ENCODE results near the gene RXRA.
A peak's percentile ranks its signal among the peaks of the same experiment; 100 is the strongest.

RXRA gene

DNA sequence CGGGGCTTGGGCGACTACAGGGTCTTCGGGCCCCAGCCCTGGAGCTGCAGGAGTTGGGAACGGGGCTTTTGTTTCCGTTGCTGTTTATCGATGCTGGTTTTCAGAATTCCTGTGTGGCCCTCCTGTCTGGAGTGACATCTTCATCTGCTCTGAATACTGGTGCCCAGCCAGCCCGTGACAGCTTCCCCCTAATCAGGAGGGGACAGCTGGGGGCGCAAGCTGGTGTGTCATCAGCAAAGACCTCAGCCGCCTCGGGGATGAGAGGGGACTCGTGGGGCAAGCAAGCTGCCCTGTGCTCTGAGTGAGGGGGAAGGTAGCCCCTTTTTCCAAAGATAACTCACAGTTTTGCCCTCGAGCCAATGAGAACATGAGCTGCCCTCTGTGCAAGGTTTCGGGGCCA, 110.7 kb downstream of the RXRA start:
- no peak for DNase-seq

DNA sequence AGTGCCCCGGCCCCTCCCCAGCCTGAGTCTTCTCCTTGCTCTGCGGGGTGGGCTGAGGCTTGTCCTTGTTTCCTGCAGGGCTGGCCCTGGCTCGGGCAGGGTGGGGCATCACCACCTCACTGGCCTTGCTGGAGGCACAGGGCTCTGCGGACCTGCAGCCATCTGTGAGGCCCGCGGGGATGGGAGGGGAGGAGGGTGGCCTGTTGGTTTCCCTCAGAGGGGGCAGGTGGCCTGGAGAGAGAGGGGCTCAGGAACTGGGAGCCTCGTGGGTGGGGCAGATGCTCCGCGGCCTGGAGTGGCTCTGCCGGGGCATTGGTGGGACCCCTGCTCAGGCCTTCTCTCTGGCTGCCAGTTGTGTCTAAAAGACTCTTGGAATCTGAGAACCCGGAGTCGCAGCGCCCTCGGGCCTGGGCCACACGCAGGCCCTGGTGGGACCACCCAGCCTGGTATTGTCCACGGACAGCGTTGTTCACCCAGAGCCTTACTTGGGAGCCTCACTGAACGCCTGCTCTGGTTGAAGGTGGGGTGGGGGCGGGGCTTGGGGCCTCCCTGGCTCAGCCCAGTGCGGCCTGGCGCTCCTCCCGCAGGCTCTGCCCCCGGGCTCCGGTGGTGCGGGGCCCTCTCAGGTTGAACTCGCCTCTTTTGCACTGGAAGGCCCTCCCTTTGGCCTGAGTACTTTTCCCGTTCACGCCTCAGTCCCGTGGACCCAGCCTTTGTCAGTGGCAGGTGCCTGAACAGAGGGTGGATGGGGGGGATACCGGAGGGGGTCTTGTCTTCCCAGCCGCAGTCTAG, 111.3 kb downstream of the RXRA start:
- no peak for DNase-seq

- no peak for DNase-seq
Observed at GRCh38 chr9:134438195-134438788, 112.0 kb downstream of the RXRA start.

DNA sequence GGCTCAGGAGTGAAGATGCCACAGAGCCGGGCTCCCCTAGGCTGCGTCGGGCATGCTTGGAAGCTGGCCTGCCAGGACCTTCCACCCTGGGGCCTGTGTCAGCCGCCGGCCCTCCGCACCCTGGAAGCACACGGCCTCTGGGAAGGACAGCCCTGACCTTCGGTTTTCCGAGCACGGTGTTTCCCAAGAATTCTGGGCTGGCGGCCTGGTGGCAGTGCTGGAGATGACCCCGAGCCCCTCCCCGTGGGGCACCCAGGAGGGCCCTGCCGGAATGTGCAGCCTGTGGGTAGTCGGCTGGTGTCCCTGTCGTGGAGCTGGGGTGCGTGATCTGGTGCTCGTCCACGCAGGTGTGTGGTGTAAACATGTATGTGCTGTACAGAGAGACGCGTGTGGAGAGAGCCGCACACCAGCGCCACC, 113.1 kb downstream of the RXRA start:
- no peak for DNase-seq

DNA sequence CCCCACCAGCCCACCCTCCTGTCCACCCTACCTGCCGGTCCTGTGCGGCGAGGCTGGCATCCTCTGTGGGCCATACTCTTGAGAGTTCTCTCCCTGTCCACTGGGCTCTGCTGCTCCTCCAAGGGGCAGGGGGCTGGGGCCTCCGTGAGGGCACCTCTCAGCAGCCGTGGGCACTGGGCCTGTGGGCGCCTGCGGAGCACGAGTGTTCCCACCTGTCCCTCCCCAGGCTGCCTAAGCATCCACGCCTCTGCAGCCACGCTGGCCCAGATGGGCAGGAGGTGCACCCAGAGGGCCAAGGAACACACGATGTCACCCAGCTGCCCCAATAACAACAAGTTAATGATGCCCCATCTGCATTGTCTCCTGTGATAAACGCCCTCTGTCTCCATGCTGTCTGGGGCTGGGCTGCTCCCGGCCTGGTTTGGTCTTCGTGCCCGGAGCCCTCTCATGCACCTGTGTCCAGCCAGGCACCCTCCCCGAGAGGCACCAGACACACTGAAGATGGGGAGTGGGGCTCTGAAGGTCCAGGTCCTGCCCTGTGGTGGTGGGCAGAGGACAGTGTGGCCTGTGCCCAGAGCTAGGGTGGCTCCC, 114.5 kb downstream of the RXRA start:
- DNase-seq = no peak

DNA sequence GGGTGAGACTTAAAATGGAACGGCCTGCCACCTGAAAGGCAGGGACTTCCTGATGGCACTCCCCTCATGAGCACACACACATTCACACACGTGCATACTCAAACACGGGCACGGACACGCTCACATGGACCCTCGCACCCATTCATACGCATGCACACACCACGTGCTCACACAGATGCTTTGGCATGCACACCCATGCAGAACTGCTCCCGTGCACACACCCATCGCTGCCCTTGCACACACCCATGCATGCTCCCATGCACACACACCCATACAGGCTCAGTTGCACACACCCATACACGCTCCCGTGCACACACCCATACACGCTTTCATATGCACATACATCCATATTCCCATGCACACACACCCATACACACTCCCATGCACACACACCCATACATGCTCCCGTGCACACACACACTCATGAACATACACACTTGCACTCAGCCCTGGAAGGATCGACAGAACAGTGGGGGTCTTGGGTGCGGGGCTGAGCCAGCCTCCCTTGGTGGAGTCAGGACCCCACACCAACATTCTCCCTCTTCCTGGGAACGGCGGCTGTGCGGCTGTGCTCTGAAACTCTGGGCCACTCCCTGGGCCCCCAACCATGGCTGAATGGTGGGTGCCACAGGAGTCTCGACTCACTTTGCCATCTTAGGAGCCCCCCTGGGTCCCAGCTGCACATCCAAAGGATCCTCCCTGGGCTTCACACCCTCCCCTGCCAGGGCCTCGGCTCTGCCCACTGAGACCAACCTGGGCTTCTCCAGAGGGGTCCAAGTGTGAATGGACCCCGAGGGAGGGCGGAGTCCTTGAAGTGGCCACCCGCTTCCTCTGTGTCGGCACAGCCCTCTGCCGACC, 115.2 kb downstream of the RXRA start:
- DNase-seq = no peak

- DNase-seq = no peak
Observed at GRCh38 chr9:134442085-134442474, 115.8 kb downstream of the RXRA start.

DNA sequence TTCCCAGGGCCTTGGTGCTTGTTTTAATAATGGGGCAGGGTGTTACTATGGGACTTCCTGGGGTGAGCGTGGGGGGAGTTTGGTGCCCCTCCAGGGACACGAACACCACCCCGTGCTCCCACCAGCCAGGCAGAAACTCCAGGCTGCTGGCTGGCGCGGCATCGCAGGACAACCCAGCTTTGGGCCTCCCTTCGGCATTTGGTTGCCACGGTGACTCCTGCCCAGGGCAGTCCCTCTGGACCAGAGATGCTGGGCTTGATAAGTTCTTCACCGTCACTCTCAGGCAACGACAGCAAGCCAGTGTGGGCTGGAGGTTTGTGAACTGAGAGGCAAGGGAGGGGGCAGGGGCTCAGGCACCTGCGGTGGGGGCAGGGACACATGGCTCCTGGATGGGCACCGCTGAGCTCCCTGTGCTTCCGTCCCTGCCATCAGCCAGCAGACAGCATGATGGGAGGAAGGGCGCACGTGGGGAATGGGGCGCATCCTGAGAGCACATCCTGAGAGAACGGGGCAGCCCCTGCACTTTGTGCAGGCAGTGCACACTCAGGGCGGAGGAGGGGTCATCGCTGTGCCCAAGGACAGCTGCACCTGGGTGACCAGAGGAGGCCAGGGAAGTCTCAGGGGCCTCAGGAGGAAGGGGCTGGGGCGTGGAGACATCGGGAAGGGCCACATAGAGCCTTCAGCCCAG, 116.4 kb downstream of the RXRA start:
- DNase-seq = peak; percentile 62

DNA sequence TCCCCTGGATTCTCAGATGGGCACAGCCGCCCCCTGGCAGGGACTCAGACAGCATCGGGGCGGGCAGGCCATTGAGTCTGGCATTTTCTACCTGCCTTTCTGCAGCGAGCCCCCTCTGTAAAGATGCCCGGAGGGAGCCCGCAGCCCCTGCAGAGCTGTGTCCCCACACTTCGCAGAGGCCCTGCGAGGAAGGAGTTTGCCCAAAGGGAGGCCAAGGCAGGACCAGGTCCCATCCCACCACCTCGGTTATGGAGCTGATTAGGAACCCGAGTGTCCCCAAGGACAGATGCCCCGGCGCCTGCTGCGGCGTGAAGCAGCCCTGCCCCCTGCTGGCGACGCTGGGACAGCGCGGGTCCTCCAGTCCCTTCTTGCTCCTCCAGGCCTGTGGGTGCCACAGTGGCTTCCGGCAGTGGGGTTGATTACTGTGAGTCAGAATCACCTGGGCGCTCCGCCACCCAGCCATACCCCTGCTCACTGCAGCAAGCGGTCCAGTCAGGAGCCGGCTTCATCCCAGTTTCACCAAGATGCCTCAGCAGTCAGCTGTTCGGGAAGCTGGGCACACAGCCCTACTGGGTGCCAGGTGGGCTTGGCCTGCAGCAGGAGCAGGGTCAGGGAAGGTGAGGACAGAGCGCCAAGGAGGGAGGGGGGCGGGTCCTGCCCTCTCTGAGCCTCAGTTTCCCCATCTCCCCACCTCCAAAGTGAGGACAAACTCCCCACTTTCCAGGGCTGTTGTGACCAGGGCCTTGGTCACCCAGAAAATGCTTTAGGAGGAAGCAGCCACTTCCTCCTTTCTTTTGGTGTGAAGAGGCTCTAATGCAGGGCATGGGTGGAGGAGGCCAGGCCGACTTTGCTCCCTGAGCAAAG, 117.2 kb downstream of the RXRA start:
- peak; percentile 93 for DNase-seq

DNA sequence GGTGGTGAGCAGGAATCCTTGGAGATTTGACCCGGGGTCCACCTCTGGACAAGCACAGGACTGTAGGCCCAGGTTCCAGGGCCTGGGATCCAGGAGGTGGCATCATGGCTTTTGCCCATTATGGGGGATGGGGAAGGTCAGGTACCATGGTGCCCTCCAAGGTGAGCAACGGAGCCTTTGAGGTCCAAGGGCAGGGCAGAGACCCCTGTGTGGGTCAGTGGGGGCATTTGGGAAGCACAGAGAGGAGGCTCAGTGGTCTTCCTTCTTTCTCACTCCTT, 117.7 kb downstream of the RXRA start:
- no peak for DNase-seq

GRCh38 chr9:134445000-134445399, 118.7 kb downstream of the RXRA start:
- DNase-seq = no peak

DNA sequence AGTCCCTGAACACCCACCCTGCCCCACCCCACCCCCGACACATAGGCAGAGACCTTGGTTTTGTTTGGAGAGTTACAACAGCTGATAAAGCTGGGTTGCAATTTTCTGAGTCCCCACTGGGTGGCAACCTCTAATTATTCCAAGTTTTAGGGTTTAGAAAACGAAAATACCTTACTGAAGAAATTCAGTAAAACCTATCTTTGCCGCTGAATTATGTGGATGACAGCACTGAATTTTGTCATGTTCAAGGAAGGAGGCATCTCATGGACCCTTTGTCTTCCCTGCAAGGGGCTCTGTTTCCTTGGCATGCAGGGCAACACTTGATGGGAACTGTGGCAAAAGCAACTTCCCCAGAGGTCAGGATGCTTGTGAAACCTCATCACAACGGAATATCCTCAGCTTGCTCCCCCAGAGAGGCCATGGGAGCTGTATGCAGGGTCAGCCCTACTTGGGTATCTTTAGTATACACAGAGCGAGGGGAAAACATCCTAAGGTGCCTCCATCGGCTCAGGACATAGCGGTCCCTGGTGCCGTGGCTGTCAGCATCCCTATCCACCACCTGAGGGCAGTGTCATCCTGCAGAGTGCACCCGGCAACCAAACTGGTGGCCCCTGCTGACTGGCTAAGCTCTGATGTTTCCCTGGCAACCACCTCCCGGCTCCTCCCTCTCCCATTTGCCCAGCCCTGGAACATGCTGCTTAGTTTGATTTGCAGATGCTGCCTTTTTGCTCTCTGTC, 123.1 kb downstream of the RXRA start:
- DNase-seq = peak; percentile 84

DNA sequence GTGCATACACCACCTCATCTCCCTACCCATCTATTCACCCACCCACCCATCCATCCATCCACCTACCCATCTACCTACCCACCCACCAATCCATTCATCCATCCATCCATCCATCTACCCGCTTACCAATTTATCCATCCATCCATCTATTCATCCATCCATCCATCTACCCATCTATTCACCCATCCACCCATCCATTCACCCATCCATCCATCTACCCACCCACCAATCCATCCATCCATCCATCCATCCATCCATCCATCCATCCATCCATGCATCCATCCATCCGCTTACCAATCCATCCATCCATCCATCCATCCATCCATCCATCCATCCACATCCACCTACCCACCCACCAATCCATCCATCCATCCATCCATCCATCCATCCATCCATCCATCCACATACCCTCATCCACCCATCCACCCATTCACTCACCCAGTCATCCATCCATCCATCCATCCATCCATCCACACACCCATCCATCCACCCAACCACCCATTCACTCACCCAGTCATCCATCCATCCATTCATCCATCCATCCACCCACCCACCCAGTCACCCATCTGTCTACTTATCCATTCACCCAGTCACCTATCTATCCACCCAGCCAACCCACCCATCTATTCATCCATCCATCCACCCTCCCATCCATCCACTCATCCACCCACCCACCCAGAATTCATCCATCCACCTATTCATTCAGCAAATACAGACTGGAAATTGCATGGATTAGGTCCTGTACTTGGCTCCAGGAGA, 125.6 kb downstream of the RXRA start:
- DNase-seq = no peak

DNA sequence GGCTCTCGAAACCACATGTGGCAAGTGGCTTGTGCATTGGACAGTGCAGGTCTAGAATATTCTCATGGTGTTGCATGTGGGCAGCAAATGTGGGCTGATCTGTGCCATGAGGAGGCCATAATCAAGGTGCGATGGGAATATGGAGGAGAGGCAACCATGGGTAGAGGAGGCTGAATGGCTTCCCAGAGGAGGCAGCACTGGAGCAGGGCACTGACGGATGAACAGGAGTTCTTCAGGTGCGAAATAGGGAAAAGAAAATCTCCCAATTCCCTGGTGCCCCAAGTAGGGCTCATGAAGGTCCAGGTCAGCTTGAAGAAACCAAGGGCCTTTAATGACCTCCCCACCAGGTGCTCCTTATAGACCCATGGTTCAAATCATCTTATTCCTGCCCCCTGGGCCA, 126.5 kb downstream of the RXRA start:
- no peak for DNase-seq

DNA sequence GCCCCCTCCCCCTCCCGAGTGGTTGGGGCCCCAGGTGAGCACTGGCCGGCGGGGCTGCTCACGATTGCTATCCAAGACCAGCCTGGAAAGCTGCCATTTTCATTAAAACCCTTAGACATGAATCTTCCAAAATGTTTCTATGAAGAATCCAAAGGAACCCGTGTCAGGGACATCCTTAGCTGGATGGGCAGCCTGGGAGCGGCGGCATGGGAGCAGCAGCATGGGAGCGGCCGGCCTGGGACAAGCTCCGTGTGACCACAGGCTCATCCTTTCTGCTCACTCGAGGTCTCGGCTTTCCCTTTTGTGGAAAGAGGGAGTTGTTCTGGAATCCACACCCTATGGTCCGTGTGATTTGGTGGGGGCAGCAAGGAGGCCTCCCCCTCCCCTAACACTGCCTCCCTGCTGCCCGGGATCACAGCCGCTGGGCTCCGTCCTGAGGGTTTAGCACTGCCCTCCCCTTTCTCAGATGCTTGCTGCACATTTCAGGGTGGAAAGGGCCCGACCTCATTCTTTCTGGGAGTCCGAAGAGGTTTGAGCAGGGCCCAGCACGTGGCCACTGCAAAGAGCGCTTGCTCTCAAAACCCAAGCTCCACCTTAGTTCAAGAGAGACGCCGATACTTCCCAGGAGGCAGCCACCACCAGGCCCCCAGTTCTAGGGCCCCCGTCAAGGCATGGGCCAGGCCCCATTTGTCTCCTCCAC, 127.7 kb downstream of the RXRA start:
- no peak for DNase-seq

GRCh38 chr9:134454476-134454857, 128.2 kb downstream of the RXRA start:
- DNase-seq = no peak

- DNase-seq = no peak
Observed at GRCh38 chr9:134455021-134455471, 128.8 kb downstream of the RXRA start.

DNA sequence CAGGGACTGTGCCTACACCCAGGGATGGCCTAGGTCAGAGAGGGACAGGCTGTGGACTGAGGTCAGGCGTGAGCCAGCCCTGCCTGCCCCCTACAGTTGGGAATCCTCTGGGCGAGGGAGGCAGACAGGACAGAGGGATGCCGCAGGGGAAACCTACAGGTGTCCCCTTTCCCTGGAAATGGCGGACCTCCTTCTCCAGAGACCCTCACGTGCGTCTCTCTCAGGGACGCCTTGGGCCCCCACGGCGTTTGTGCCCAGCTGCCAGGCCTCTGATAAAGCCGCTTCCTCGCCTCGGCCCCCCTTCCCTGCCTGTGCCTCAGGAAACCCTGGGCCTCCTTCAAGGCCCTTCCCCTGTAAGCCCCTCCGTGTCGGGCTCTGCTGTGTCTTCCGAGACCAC, 129.3 kb downstream of the RXRA start:
- DNase-seq = no peak

- peak; percentile 82 for DNase-seq
Observed at GRCh38 chr9:134455934-134456755, 129.9 kb downstream of the RXRA start.
